Keratinocyte (primary cell): ENCODE results near the gene METRNL. TPM values are rescaled to one million over a fixed set of nuclear protein-coding genes. Genes with fewer than 3 reads are reported as not detected.

ENCODE experiments used
- DNase-seq: peaks from one replicate; pipeline ENCODE4 v3.0.0-alpha.2; 2011; ENCODE audit warnings: low read depth, missing footprints, low spot score
- FAIRE-seq: peaks from 2 replicates; lab custom pipeline; 2011; peaks lifted over from hg19 to GRCh38; lab: Jason Lieb, UNC
- H2AFZ ChIP-seq: 2 replicates; pipeline ENCODE4 v1.6.0; 2012; ENCODE audit warnings: low read length, control low read depth, inconsistent platforms; ENCODE audit not compliant: control insufficient read depth
- H3K27ac ChIP-seq: 2 replicates; pipeline ENCODE4 v1.5.1; 2011; ENCODE audit warnings: low read length; ENCODE audit not compliant: control insufficient read depth, insufficient read depth
- H3K27me3 ChIP-seq: 3 replicates; pipeline ENCODE4 v1.6.0; 2011; ENCODE audit warnings: low read length; ENCODE audit not compliant: control insufficient read depth, insufficient read depth; ENCODE audit errors: extremely low read depth
- H3K36me3 ChIP-seq, 2 experiments: 2 replicates in 1 of 2; 3 replicates in 1 of 2; pipeline ENCODE4 v1.5.1; 2011; ENCODE audit warnings: low read length in 2 of 2, mild to moderate bottlenecking in 1 of 2; ENCODE audit not compliant: control insufficient read depth in 2 of 2, insufficient read depth in 2 of 2; ENCODE audit errors: extremely low read depth in 1 of 2
- H3K4me1 ChIP-seq: 3 replicates; pipeline ENCODE4 v1.5.1; 2011; ENCODE audit warnings: low read length; ENCODE audit not compliant: control insufficient read depth, insufficient read depth; ENCODE audit errors: extremely low read depth
- H3K4me2 ChIP-seq: 3 replicates; pipeline ENCODE4 v1.6.0; 2011; ENCODE audit warnings: low read depth, low read length; ENCODE audit not compliant: control insufficient read depth, insufficient read depth; ENCODE audit errors: extremely low read depth
- H3K4me3 ChIP-seq, 3 experiments: fragments of 200-600 bp in 1 of 3; sonication (generic) in 1 of 3; 2 replicates in 2 of 3; 3 replicates in 1 of 3; pipeline ENCODE4 v1.5.1; 2011 to 2016; ENCODE audit warnings: low read length in 3 of 3, mild to moderate bottlenecking in 3 of 3, control low read depth in 2 of 3, inconsistent platforms in 1 of 3, low read depth in 1 of 3, mixed read lengths in 1 of 3, mixed run types in 1 of 3, moderate library complexity in 1 of 3; ENCODE audit not compliant: control insufficient read depth in 2 of 3, insufficient read depth in 2 of 3; ENCODE audit errors: extremely low read depth in 1 of 3
- H3K79me2 ChIP-seq: 2 replicates; pipeline ENCODE4 v1.6.0; 2012; ENCODE audit warnings: low read length; ENCODE audit not compliant: control insufficient read depth, insufficient read depth
- H3K9ac ChIP-seq: 3 replicates; pipeline ENCODE4 v1.6.0; 2011; ENCODE audit warnings: low read length; ENCODE audit not compliant: control insufficient read depth, insufficient read depth; ENCODE audit errors: extremely low read depth
- H3K9me1 ChIP-seq: 3 replicates; pipeline ENCODE4 v1.6.0; 2011; ENCODE audit warnings: low read length; ENCODE audit not compliant: control insufficient read depth, insufficient read depth; ENCODE audit errors: extremely low read depth
- H3K9me3 ChIP-seq: 2 replicates; pipeline ENCODE4 v1.5.1; 2012; ENCODE audit warnings: low read depth, low read length; ENCODE audit not compliant: control insufficient read depth
- H4K20me1 ChIP-seq: 3 replicates; pipeline ENCODE4 v1.6.0; 2011; ENCODE audit warnings: low read length; ENCODE audit not compliant: control insufficient read depth, insufficient read depth; ENCODE audit errors: extremely low read depth
- EZH2 ChIP-seq: IDR thresholded peaks from one replicate; pipeline ENCODE4 v1.6.1; 2012; ENCODE audit warnings: inconsistent platforms, mild to moderate bottlenecking, low read length, moderate library complexity
- dilution Hi-C: fragments of 300-500 bp; cut with MboI; formaldehyde crosslinking; loops from one replicate; pipeline ENCODE4 v1.7.0; 2020; ENCODE audit warnings: low sequenced_read_pairs; ENCODE audit not compliant: extremely low pct_ligation_motif_present
- polyA plus RNA-seq, 5 experiments: library from polyadenylated mRNA; depleted of rRNA in 3 of 5; stranded (reverse) in 3 of 5; stranded (forward) in 1 of 5; unstranded in 1 of 5; fragments of >200 nt; gene quantifications; 1 replicate in 1 of 5; 2 replicates in 3 of 5; 3 replicates in 1 of 5; pipeline versions ENCODE4 v1.2.1 to v1.2.3, GENCODE V29; 2011 to 2012; ENCODE audit warnings: missing spikeins in 2 of 5, low read depth in 1 of 5, low replicate concordance in 1 of 5
- TF ChIP-seq, protein P1 (sequence below), 3 experiments: IDR thresholded peaks in 1 of 3; conservative IDR thresholded peaks in 1 of 3; optimal IDR thresholded peaks in 1 of 3; 2 replicates in 2 of 3; 3 replicates in 1 of 3; pipeline versions ENCODE3 to v1.5.1; 2011; ENCODE audit warnings: low read length in 3 of 3, mild to moderate bottlenecking in 3 of 3, moderate library complexity in 2 of 3, control low read depth in 1 of 3, inconsistent platforms in 1 of 3; ENCODE audit not compliant: insufficient read depth in 2 of 3; ENCODE audit errors: extremely low read depth in 1 of 3

Gene METRNL
- polyA plus RNA-seq, 1 donor (not counting 4 experiments of a cell fraction or from before 2014, with no cell fraction given): 3.1 TPM

DNA sequence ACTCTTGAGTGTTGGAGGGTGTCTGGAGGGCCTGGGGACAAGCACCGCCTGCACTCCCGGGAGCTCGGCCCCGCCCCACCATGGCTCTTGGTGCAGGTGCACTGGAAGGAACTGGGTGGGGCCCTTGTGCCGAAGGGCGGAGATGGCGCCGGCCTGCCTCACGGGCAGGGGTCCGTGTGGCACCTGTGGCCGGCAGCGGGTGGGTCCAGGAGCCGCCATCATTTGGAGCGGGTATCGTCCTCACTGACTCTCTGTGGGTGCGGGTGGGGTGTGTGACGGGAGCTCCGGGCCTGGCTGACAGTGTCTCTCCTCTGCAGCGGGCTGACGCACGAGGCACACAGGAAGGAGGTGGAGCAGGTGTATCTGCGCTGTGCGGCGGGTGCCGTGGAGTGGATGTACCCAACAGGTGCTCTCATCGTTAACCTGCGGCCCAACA is 5.2 kb downstream of the METRNL start:
- no peak overlapping the region for H3K27ac ChIP-seq
- no peak overlapping the region for H3K4me2 ChIP-seq
- no peaks in the 10 kb centered on the region for H3K9me1 ChIP-seq
- no peak overlapping the region for H3K9ac ChIP-seq
- H2AFZ ChIP-seq: no peak overlapping the region
- no peaks in the 10 kb centered on the region for H3K36me3 ChIP-seq
- peaks cover 31% of the 10 kb centered on the region for H3K27me3 ChIP-seq
- peaks cover 16% of the 10 kb centered on the region for H3K4me1 ChIP-seq
- FAIRE-seq (no peak), DNase-seq (no peak)
- no peak overlapping the region for H3K4me3 ChIP-seq
- no peaks in the 10 kb centered on the region for H3K79me2 ChIP-seq
- no peaks in the 10 kb centered on the region for H3K9me3 ChIP-seq
- no peak for TF ChIP-seq EZH2
- dilution Hi-C loops: no loop called here
- H4K20me1 ChIP-seq: peaks cover 8% of the 10 kb centered on the region

DNA sequence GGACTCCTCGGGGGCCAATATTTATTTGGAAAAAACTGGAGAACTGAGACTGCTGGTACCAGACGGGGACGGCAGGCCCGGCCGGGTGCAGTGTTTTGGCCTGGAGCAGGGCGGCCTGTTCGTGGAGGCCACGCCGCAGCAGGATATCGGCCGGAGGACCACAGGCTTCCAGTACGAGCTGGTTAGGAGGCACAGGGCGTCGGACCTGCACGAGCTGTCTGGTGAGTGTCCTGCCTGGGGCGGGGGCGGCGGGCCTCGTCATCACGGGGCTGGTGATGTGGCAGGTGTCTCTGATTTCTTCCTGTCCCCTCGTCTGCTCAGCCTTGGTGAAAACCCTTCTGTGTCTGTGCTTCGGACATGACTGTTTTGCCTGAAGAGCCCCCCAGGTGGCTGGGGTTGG is 5.7 kb downstream of the METRNL start:
- Histone ChIP-seq H3K4me2 (no peak overlapping the region), H2AFZ (no peak overlapping the region), H3K4me3 (no peak overlapping the region), H3K9ac (no peak overlapping the region), H3K79me2 (no peaks in the 10 kb centered on the region), H4K20me1 (peaks cover 8% of the 10 kb centered on the region), H3K27me3 (peaks cover 33% of the 10 kb centered on the region), H3K27ac (no peak overlapping the region), H3K9me3 (no peaks in the 10 kb centered on the region), H3K9me1 (no peaks in the 10 kb centered on the region), H3K4me1 (peaks cover 16% of the 10 kb centered on the region), H3K36me3 (no peaks in the 10 kb centered on the region)
- FAIRE-seq: no peak
- dilution Hi-C loops: no loop called here
- TF ChIP-seq EZH2: no peak
- TF ChIP-seq, protein P1, sequence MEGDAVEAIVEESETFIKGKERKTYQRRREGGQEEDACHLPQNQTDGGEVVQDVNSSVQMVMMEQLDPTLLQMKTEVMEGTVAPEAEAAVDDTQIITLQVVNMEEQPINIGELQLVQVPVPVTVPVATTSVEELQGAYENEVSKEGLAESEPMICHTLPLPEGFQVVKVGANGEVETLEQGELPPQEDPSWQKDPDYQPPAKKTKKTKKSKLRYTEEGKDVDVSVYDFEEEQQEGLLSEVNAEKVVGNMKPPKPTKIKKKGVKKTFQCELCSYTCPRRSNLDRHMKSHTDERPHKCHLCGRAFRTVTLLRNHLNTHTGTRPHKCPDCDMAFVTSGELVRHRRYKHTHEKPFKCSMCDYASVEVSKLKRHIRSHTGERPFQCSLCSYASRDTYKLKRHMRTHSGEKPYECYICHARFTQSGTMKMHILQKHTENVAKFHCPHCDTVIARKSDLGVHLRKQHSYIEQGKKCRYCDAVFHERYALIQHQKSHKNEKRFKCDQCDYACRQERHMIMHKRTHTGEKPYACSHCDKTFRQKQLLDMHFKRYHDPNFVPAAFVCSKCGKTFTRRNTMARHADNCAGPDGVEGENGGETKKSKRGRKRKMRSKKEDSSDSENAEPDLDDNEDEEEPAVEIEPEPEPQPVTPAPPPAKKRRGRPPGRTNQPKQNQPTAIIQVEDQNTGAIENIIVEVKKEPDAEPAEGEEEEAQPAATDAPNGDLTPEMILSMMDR (optimal IDR thresholded peaks at IDR 0.05 in 1 of 3, IDR thresholded peaks at IDR 0.05 in 1 of 3, conservative IDR thresholded peaks at IDR 0.05 in 1 of 3; ENCODE audit: extremely low read depth in 1 of 3, insufficient read depth in 2 of 3, low read length in 3 of 3): no peak
- DNase-seq: no peak

DNA sequence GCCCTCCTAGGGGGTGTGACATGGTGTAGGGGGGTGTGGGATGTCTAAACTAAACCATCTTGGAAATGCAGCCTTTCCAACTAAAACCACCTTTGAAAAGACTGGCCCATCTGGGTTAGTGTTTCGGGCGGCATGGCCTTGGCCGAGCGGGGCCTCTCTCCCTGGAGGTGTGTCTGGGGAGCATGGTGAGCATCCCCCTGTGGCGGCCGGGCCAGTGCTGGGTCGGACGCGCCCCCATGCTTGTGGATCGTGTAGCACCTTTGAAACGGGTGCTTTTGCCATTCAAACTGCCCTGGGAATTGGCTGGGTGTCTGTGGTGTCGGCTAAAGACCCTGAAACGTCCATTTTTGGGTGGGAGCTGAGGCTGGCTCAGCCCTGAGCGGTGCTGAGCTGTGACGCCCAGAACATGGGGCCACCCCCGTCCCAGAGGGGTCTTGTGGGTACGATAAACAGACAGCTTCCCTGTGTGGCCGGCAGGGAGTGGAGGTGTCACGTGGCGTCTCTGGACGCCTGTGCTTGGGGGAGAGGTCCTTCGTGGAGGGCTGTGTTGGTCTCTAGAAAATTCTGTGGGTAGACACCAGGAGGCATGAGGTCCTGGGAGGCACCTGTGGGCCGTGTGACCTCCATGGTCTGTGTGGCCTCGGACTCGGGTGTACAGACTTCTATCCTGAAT is 6.3 kb downstream of the METRNL start:
- Histone ChIP-seq H3K4me2 (no peak overlapping the region), H3K27ac (no peak overlapping the region), H3K4me3 (no peak overlapping the region), H3K79me2 (no peaks in the 10 kb centered on the region), H4K20me1 (peaks cover 8% of the 10 kb centered on the region), H3K9ac (no peak overlapping the region), H3K9me1 (no peaks in the 10 kb centered on the region), H3K36me3 (no peaks in the 10 kb centered on the region), H3K4me1 (peaks cover 18% of the 10 kb centered on the region), H3K27me3 (peaks cover 36% of the 10 kb centered on the region), H2AFZ (no peak overlapping the region), H3K9me3 (no peaks in the 10 kb centered on the region)
- dilution Hi-C loops: no loop called here
- TF ChIP-seq, protein P1 (optimal IDR thresholded peaks at IDR 0.05 in 1 of 3, IDR thresholded peaks at IDR 0.05 in 1 of 3, conservative IDR thresholded peaks at IDR 0.05 in 1 of 3; ENCODE audit: extremely low read depth in 1 of 3, insufficient read depth in 2 of 3, low read length in 3 of 3): no peak
- TF ChIP-seq EZH2: no peak
- FAIRE-seq: no peak
- DNase-seq: no peak
